Thymus (tissue), 11 donors: ENCODE measurements around the gene DUSP1. TPM values are rescaled to one million over a fixed set of nuclear protein-coding genes. Genes with fewer than 3 reads are reported as not detected.

Experiments used
- DNase-seq, 9 donors: peaks; one replicate each; pipeline ENCODE4 v3.0.0-alpha.2; 2013; ENCODE audit warnings: low spot score in 9 of 9, low read depth in 6 of 9, missing footprints in 1 of 9
- H3K27ac ChIP-seq, 2 donors: one replicate each; pipeline ENCODE4 v1.5.1; 2013; ENCODE audit warnings: control low read depth in 1 of 2, low read depth in 1 of 2, low read length in 1 of 2, mild to moderate bottlenecking in 1 of 2, moderate library complexity in 1 of 2
- H3K27me3 ChIP-seq, 2 donors: one replicate each; pipeline ENCODE4 v1.5.1; 2013; ENCODE audit warnings: low read length in 1 of 2; ENCODE audit not compliant: control insufficient read depth in 2 of 2, insufficient read depth in 1 of 2
- H3K36me3 ChIP-seq, 2 donors: one replicate each; pipeline ENCODE4 v1.5.1; 2013; ENCODE audit warnings: low read length in 1 of 2, mild to moderate bottlenecking in 1 of 2, moderate library complexity in 1 of 2; ENCODE audit not compliant: control insufficient read depth in 2 of 2, insufficient read depth in 2 of 2
- H3K4me1 ChIP-seq, 2 donors: one replicate each; pipeline ENCODE4 v1.5.1; 2013; ENCODE audit warnings: low read length in 2 of 2; ENCODE audit not compliant: control insufficient read depth in 2 of 2, insufficient read depth in 2 of 2
- H3K4me3 ChIP-seq, 2 donors: one replicate each; pipeline ENCODE4 v1.5.1; 2013; ENCODE audit warnings: low read length in 2 of 2, control low read depth in 1 of 2, mild to moderate bottlenecking in 1 of 2
- H3K9me3 ChIP-seq, 2 donors: one replicate each; pipeline ENCODE4 v1.5.1; 2013; ENCODE audit warnings: low read length in 1 of 2, mild to moderate bottlenecking in 1 of 2; ENCODE audit not compliant: control insufficient read depth in 2 of 2, insufficient read depth in 1 of 2
- WGBS: extraction: QIAGEN DNeasy Blood & Tissue Kit; methylation state at CpG from one replicate; pipeline ENCODE4 v1.1.7; 2013; 5-methylcytosine and 5-hydroxymethylcytosine counted together
- polyA plus RNA-seq: library from polyadenylated mRNA; stranded (reverse); fragments of 200-250 nt; gene quantifications from one replicate; pipeline ENCODE4 v1.2.3, GENCODE V29; 2013
- total RNA-seq: library from RNA; stranded (reverse); fragments of 120-200 nt; gene quantifications from one replicate; pipeline ENCODE4 v1.2.4, GENCODE V29; 2013
- donor health status: healthy.

The DUSP1 gene
- total and polyA plus RNA-seq, 2 donors = 54.1 to 272 TPM

DNA sequence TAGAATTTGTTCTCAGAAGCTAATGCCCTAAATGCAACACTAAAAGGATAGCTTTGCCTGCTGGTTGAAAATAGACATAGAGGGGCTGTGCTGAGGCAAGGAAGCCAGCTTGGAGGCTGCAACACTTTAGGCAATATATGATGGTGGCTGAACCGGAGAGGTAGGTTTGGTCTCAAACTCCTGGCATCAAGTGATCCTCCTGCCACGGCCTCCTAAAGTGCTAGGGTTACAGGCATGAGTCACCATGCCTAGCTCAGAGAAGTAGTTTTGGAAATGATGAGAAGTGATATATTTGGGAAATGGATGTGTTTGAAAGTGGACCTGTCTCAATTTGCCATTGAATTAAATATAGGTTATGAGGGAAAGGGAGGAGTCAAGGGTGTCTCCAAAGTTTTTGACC, 10.0 kb downstream of the DUSP1 start:
- Histone ChIP-seq H3K36me3 (no peaks in the 10 kb centered on the region), H3K9me3 (no peaks in the 10 kb centered on the region), H3K27ac (no peak overlapping the region), H3K4me1 (peaks cover 8 to 20% of the 10 kb centered on the region in 2 donors), H3K4me3 (no peak overlapping the region), H3K27me3 (peaks cover 0 to 2% of the 10 kb centered on the region in 2 donors)
- 92% methylated on average over 2 of the region's 2 CpGs for WGBS
- DNase-seq = no peak

DNA sequence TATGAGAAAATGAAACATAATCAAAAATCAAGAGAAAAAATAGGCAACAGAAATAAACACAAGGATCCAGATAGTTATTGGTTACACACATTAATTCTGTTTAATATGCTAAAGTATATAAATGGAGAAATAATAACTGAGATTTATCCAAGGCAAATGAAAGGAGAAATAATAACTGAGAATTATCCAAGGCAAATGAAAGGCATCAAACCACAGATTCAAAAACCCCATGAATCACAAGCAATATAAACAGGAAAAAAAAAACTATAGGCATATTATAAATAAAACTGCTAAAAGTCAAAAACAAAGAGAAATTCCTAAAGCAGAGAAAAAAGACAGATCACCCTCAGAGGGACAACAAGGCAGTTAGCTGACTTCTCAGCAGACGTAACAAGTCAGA, 10.9 kb downstream of the DUSP1 start:
- no peaks in the 10 kb centered on the region for H3K9me3 ChIP-seq
- no peak overlapping the region for H3K27ac ChIP-seq
- peaks cover 0 to 2% of the 10 kb centered on the region in 2 donors for H3K27me3 ChIP-seq
- no peaks in the 10 kb centered on the region for H3K36me3 ChIP-seq
- WGBS = 94% methylated on average over 1 of the region's 1 CpG
- no peak for DNase-seq
- H3K4me3 ChIP-seq = no peak overlapping the region
- H3K4me1 ChIP-seq = peaks cover 4 to 12% of the 10 kb centered on the region in 2 donors

DNA sequence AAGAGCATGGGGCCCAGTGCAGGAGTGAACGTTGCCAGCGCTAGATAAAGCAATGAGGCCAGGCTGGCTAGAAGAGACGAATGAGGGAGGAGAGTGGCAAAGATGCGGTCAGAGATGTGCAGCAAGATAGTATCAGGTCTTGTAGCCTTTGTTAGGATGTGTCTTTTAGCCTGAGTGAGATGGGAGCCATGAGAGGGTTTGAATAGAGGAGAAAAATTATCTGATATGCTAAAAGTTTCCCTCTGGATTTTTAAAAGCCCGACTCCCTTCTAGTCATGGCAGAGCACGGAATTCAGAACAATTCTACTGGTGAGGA, 12.2 kb downstream of the DUSP1 start:
- no peaks in the 10 kb centered on the region for H3K9me3 ChIP-seq
- peaks cover 0 to 2% of the 10 kb centered on the region in 2 donors for H3K27me3 ChIP-seq
- H3K4me1 ChIP-seq = peaks cover 0 to 4% of the 10 kb centered on the region in 2 donors
- no peaks in the 10 kb centered on the region for H3K36me3 ChIP-seq
- H3K4me3 ChIP-seq = no peak overlapping the region
- WGBS = 97% methylated on average over 6 of the region's 6 CpGs
- H3K27ac ChIP-seq = no peak overlapping the region
- no peak for DNase-seq

DNA sequence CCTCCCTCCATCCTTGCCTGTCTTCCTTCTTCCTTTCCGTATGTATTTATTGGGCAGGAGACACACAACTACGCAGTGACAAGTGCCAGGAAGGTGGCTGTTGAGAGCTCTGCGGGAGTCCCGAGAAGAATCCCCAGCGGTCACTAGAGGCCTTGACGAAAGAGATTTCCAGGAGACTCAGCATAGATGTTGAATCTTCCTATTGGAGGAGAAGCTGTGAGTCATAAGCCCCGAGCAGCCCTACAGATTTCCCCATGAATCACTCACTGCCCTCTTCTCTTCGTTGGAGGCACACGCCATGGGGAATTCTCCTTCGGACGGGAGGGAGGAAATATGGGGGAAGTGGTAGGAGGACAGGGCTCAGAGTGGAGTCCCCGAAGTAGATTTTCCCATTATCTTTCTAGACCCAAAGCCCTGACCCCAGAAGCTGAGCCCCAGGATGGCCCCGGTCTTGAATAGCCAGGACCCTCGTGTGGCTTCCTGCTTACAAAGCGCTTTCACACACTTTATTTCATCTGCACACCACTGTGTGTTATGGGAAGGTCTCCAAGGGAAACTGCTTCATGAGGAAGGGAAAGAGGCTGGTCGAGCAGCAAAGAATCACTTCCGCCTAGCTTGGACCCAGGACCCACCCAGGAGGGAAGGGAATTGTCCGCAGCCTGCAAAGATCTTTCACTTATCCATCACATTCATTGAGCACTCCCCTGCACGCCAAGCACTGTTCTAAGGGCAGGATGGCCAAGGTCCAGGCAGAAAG, 12.7 kb downstream of the DUSP1 start:
- Histone ChIP-seq H3K27me3 (peaks cover 0 to 2% of the 10 kb centered on the region in 2 donors), H3K4me3 (no peak overlapping the region), H3K4me1 (no peaks in the 10 kb centered on the region), H3K9me3 (no peaks in the 10 kb centered on the region), H3K27ac (no peak overlapping the region), H3K36me3 (no peaks in the 10 kb centered on the region)
- 87% methylated on average over 19 of the region's 19 CpGs for WGBS
- no peak for DNase-seq

DNA sequence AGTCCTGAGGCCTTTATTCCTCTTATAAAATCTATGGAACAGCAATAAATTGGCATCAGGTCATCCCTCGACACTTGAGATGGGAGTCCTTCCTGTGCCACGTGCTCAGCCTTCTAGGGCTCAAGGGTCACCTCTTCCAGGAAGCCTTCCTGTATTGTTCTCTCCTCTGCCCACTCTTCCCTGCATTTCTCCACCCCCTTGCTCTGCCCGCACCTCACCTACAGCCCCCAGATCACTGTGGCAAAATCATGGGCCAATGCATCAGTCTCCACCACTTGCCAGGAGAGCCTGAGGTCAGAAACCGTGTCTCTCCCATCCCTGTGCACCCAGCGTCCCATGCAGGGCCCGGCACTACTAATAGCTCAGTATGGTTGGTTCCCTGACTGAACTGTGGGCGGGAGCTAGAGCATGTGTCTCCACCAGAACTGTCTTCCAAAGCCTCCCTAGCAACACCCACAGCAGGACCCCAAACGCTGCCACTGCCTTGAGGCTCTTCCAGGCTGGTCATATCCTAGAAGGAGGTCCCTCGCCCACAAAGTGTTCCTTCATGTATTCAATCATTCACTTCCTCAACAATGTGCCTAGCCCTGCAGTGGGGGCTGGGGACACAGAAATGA, 13.5 kb downstream of the DUSP1 start:
- 96% methylated on average over 9 of the region's 9 CpGs for WGBS
- no peaks in the 10 kb centered on the region for H3K9me3 ChIP-seq
- H3K27me3 ChIP-seq = peaks cover 0 to 2% of the 10 kb centered on the region in 2 donors
- no peak overlapping the region for H3K27ac ChIP-seq
- no peak overlapping the region for H3K4me3 ChIP-seq
- H3K4me1 ChIP-seq = no peaks in the 10 kb centered on the region
- no peaks in the 10 kb centered on the region for H3K36me3 ChIP-seq
- no peak for DNase-seq

DNA sequence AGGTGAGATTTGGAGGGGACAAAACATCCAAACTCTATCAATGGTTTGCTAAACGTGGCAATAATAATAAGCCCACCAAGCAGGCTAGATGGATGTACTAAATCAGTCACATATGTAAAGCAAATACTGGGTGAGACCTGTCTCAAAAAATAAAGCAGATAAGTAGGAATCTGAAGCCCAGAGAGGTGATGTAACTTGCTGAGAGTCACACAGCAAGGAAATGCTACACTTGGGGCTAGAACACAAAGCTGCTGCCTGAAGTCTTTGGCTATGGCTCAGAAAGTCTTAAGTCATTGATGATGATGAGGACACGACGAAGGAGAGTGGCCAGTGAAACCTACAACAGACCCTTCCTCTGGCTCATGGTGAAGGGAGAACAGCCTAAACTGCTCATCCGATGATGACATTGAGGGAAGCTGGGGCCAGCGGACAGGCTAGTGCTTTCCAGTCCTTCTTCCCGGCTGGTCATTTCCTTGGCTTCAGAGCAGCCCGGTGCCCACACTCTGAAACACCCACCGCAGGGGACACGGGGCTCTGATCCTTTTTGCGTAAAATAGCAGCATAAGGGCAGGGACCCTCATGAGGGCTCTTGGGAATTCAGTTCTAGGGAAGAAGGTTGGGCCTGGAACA, 14.1 kb downstream of the DUSP1 start:
- peaks cover 0 to under 1% of the 10 kb centered on the region in 2 donors for H3K4me1 ChIP-seq
- H3K27me3 ChIP-seq = peaks cover 0 to 2% of the 10 kb centered on the region in 2 donors
- H3K36me3 ChIP-seq = no peaks in the 10 kb centered on the region
- DNase-seq = no peak
- 87% methylated on average over 10 of the region's 10 CpGs for WGBS
- no peak overlapping the region for H3K27ac ChIP-seq
- H3K4me3 ChIP-seq = no peak overlapping the region
- H3K9me3 ChIP-seq = no peaks in the 10 kb centered on the region

DNA sequence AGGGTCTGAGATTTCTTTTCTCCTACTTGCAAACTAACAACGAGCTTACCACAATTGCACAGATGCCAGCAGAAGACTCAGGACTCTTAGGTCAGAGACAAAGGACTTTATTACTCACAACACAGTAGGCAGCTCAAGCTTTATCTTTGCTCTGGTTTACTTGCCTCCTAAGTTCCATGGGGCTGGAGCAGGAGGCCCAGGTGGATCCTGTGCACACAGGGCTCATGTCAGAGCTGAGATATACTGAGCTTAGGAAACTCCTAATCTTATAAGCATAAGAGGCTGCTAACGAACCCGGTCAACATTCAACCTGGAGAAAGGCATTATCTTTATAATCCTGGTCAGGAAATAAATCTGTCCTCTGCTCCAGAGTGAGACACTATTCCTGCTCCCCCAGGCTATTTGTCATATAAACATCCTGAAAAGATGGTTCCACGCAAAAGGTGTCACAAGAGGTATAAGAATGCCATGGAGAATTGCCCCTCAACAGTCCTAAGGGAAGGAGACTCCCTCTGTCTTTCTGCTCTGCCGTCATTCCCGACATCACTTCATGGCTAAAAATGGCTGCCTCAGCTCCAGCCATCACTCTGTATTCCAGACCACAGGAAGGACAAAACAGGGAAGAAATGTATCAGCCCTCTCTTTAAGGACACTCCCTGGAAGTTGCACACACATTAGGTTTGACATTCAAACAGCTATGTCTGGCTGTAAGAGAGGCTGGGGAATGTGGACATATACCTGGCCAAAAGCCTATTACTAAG, 16.2 kb downstream of the DUSP1 start:
- no peak overlapping the region for H3K27ac ChIP-seq
- H3K4me3 ChIP-seq = no peak overlapping the region
- WGBS = 98% methylated on average over 6 of the region's 6 CpGs
- no peaks in the 10 kb centered on the region for H3K9me3 ChIP-seq
- peaks cover 0 to 9% of the 10 kb centered on the region in 2 donors for H3K4me1 ChIP-seq
- DNase-seq = no peak
- H3K36me3 ChIP-seq = no peaks in the 10 kb centered on the region
- H3K27me3 ChIP-seq = peaks cover 0 to 2% of the 10 kb centered on the region in 2 donors

DNA sequence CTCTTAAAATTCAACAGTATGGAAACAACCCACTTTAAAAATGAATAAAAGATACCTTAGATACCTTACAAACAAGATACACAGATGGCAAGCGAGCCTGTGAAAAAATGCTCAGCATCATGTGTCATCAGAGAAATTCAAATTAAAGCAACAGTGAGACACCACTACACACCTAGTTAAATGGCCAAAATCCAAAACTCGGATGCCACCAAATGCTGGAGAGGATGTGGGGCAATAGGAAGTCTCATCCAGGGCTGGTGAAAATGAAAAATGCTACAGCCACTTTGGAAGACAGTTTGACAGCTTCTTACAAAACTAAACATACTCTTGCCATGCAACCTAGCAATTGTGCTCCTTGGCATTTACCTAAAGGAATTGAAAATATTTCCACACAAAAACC, 17.9 kb downstream of the DUSP1 start:
- H3K4me3 ChIP-seq = no peak overlapping the region
- no peak overlapping the region for H3K27ac ChIP-seq
- H3K9me3 ChIP-seq = no peaks in the 10 kb centered on the region
- H3K27me3 ChIP-seq = peaks cover 0 to 4% of the 10 kb centered on the region in 2 donors
- 84% methylated on average over 2 of the region's 2 CpGs for WGBS
- no peak for DNase-seq
- H3K36me3 ChIP-seq = no peaks in the 10 kb centered on the region
- peaks cover 0 to 9% of the 10 kb centered on the region in 2 donors for H3K4me1 ChIP-seq
